Heart left ventricle (tissue), 16 donors: Measurements from ENCODE around the gene CDK18. TPM values are rescaled to one million over a fixed set of nuclear protein-coding genes. Genes with fewer than 3 reads are reported as not detected.

Experiments
- ATAC-seq, 4 donors: fragments of 200-7000 bp; cut with Tn5 transposase; one replicate each; pipeline ENCODE4 v1.9.1; 2020 to 2022; ENCODE audit warnings: moderate library complexity in 4 of 4, mild to moderate bottlenecking in 3 of 4, moderate number of reproducible peaks in 1 of 4
- DNase-seq, 5 donors: peaks; one replicate each; pipeline ENCODE4 v3.0.0-alpha.2; 2020
- H3K27ac ChIP-seq, 12 donors: fragments of 200-600 bp; sonication (generic) in 4 of 12; one replicate each; pipeline versions ENCODE4 v1.5.0 to v1.8.0; 2016 to 2022; ENCODE audit warnings: mild to moderate bottlenecking in 2 of 12
- H3K27me3 ChIP-seq, 9 donors: fragments of 200-600 bp; sonication (generic) in 2 of 9; one replicate each; pipeline versions ENCODE4 v1.5.1 to v1.8.0; 2016 to 2022; ENCODE audit warnings: mild to moderate bottlenecking in 3 of 9
- H3K36me3 ChIP-seq, 9 donors: fragments of 200-600 bp; sonication (generic) in 2 of 9; one replicate each; pipeline versions ENCODE4 v1.5.0 to v1.8.0; 2018 to 2022; ENCODE audit warnings: mild to moderate bottlenecking in 2 of 9
- H3K4me1 ChIP-seq, 12 donors: fragments of 200-600 bp; sonication (generic) in 4 of 12; one replicate each; pipeline versions ENCODE4 v1.5.0 to v1.8.0; 2016 to 2022; ENCODE audit warnings: mild to moderate bottlenecking in 3 of 12
- H3K4me3 ChIP-seq, 12 donors: fragments of 200-600 bp; sonication (generic) in 4 of 12; one replicate each; pipeline versions ENCODE4 v1.5.0 to v1.8.0; 2017 to 2022; ENCODE audit warnings: mild to moderate bottlenecking in 9 of 12, moderate library complexity in 4 of 12
- H3K9me3 ChIP-seq, 12 donors: fragments of 200-600 bp; sonication (generic) in 4 of 12; one replicate each; pipeline versions ENCODE4 v1.5.0 to v1.8.0; 2016 to 2022; ENCODE audit warnings: mild to moderate bottlenecking in 1 of 12
- CTCF ChIP-seq, 12 donors: fragments of 200-600 bp; sonication (generic) in 4 of 12; IDR thresholded peaks; one replicate each; pipeline versions ENCODE4 v1.5.0 to v1.8.0; 2018 to 2022; ENCODE audit warnings: antibody characterized with exemption in 12 of 12, mild to moderate bottlenecking in 5 of 12
- POLR2A ChIP-seq, 2 donors: fragments of 450-650 bp; IDR thresholded peaks; one replicate each; pipeline ENCODE4 v1.6.1; 2017; ENCODE audit warnings: antibody characterized with exemption in 2 of 2, mild to moderate bottlenecking in 2 of 2, moderate library complexity in 2 of 2
- WGBS, 4 donors: extraction: QIAGEN DNeasy Blood & Tissue Kit in 2 of 4; methylation state at CpG; one replicate each; pipeline versions ENCODE4 v1.1.5 to v1.1.7; 2013 to 2018; 5-methylcytosine and 5-hydroxymethylcytosine counted together
- intact Hi-C, 10 donors: fragments of 100-400 bp; cut with DNase I; formaldehyde crosslinking; loops; one replicate each; pipeline versions ENCODE4 v1.11.1 to v1.14.2; 2022
- polyA plus RNA-seq, 2 donors: library from polyadenylated mRNA; stranded (reverse); fragments of 200-250 nt; gene quantifications; one replicate each; pipeline ENCODE4 v1.2.3, GENCODE V29; 2013
- total RNA-seq, 9 donors: library from RNA; depleted of rRNA in 2 of 9; stranded (reverse); fragments of >200 nt in 2 of 9; fragmentation: NEBNext Ultra II Directional in 3 of 9; extraction: Animal tissue kit (Norgen Biotek cat#: 25700) in 3 of 9; gene quantifications; one replicate each; pipeline versions ENCODE4 v1.1.0 to v1.2.4, GENCODE V29; 2016 to 2023
- donor health status: ischemic (EF 13 %, LVEDD 7.1; RV severe dilation, severe dysfunction).
- donor health status: healthy with polysubstance abuse.
- donor health status: DM: no; HTN: yes; CAD: no.
- donor health status: DM: no; HTN: no; CAD: no.
- donor health status: ischemic (EF 25% LVEDD 6.9; RV normal size, moderate dysfunction).
- donor health status: ischemic (EF 25% LVEDD 5.7; RV mildly dilated, moderate dysfunction).
- donor health status: healthy.
- donor health status: DM: yes; HTN: yes; CAD: no.
- donor health status: ischemic (EF 35%, LVEDD 5.7; RV mildly dilated, moderate dysfunction).
- donor health status: nonischemic (EF 11% LVEDD 7.7; RV severe dilation, severe dysfunction).
- donor health status: DM: yes; HTN: yes; CAD: no.
- donor health status: PGD.
- donor health status: ischemic (EF 29% LVEDD 5.4; RV normal size, mild dysfunction).
- donor health status: nonischemic (EF 23%, LVEDD 6.1; RV moderate dilation, normal function).

Gene CDK18
- total and polyA plus RNA-seq, 11 donors, result 62.5 to 198 (median 141) TPM

- Histone ChIP-seq H3K27me3 (no peaks in the 10 kb centered on the region), H3K27ac (peak overlapping the region in 5 of 12 donors; percentile 26 to 58 (median 53)), H3K9me3 (no peaks in the 10 kb centered on the region), H3K4me3 (no peak overlapping the region), H3K4me1 (peaks cover 0 to 73% (median 36%) of the 10 kb centered on the region in 12 donors), H3K36me3 (peaks cover 0 to 52% (median 4%) of the 10 kb centered on the region in 9 donors)
- 77 to 88% (median 84%) methylated on average over 4 of the region's 4 CpGs for WGBS, 4 donors
- TF ChIP-seq POLR2A (IDR thresholded peaks at IDR 0.05) (no peak), CTCF (IDR thresholded peaks at IDR 0.05) (no peak)
- intact Hi-C loops, result loop anchor here (1.0 to 10.0 kb wide), 14 partner anchors 30 to 250 kb away; partner anchors contain the start of gene ELK4 (in 2 of the 10)
- ATAC-seq (no peak), DNase-seq (no peak)
Observed at GRCh38 chr1:205524794-205525101, 20.3 kb downstream of the CDK18 start.

- Histone ChIP-seq H3K4me1 (peaks cover 0 to 64% (median 31%) of the 10 kb centered on the region in 12 donors), H3K27ac (peak overlapping the region in 7 of 12 donors; percentile 2 to 58 (median 52)), H3K27me3 (no peaks in the 10 kb centered on the region), H3K9me3 (no peaks in the 10 kb centered on the region), H3K36me3 (peaks cover 0 to 62% (median 13%) of the 10 kb centered on the region in 9 donors), H3K4me3 (no peak overlapping the region)
- DNase-seq, result no peak
- 64 to 76% (median 67%) methylated on average over 16 to 18 of the region's 18 CpGs for WGBS, 4 donors
- peak in 3 of 4 donors; percentile 40 to 50 (median 40) for ATAC-seq
- TF ChIP-seq POLR2A (IDR thresholded peaks at IDR 0.05) (no peak), CTCF (IDR thresholded peaks at IDR 0.05) (no peak)
- intact Hi-C loops, result loop anchor here (1.0 to 10.0 kb wide), 13 partner anchors 31 to 251 kb away; partner anchors contain the start of gene ELK4 (in 2 of the 10)
Observed at GRCh38 chr1:205525495-205526285, 21.2 kb downstream of the CDK18 start.

GRCh38 chr1:205526431-205526830 lies 22.0 kb downstream of the CDK18 start:
- WGBS, 4 donors, result 47 to 61% (median 54%) methylated on average over 8 to 11 of the region's 11 CpGs
- ATAC-seq (peak in 2 of 4 donors; percentile 10 to 25), DNase-seq (no peak)
- Histone ChIP-seq H3K27ac (peak overlapping the region in 3 of 12 donors; percentile 34 to 58 (median 52)), H3K4me1 (peaks cover 0 to 59% (median 29%) of the 10 kb centered on the region in 12 donors), H3K4me3 (no peak overlapping the region), H3K9me3 (no peaks in the 10 kb centered on the region), H3K27me3 (no peaks in the 10 kb centered on the region), H3K36me3 (peaks cover 0 to 69% (median 15%) of the 10 kb centered on the region in 9 donors)
- intact Hi-C loops, result loop anchor here (2.0 to 10.0 kb wide), 9 partner anchors 41 to 252 kb away; partner anchors contain the start of gene ELK4 (in 2 of the 10)
- no peak for TF ChIP-seq POLR2A (IDR thresholded peaks at IDR 0.05)
- TF ChIP-seq CTCF (IDR thresholded peaks at IDR 0.05), result no peak

- TF ChIP-seq POLR2A (IDR thresholded peaks at IDR 0.05) (no peak), CTCF (IDR thresholded peaks at IDR 0.05) (no peak)
- Histone ChIP-seq H3K4me3 (no peak overlapping the region), H3K9me3 (no peaks in the 10 kb centered on the region), H3K27ac (no peak overlapping the region), H3K4me1 (peaks cover 0 to 46% (median 22%) of the 10 kb centered on the region in 12 donors), H3K36me3 (peaks cover 0 to 79% (median 15%) of the 10 kb centered on the region in 9 donors), H3K27me3 (no peaks in the 10 kb centered on the region)
- intact Hi-C loops, result loop anchor here (2.0 to 10.0 kb wide), 11 partner anchors 39 to 253 kb away; partner anchors contain the start of gene ELK4 (in 3 of the 10)
- WGBS, 4 donors, result 55 to 73% (median 61%) methylated on average over 2 to 4 of the region's 4 CpGs
- ATAC-seq (no peak), DNase-seq (no peak)
Observed at GRCh38 chr1:205527931-205528330, 23.5 kb downstream of the CDK18 start.
